PC-3 (cell line): ENCODE data around the gene PHETA1.

ENCODE experiments used
- EZH2 ChIP-seq: fragments of 300-600 bp; sonication (generic); IDR thresholded peaks from one replicate; pipeline ENCODE4 v1.6.1; 2017; ENCODE audit warnings: antibody characterized with exemption, mild to moderate bottlenecking, low read length; ENCODE audit not compliant: unreplicated experiment
- TF ChIP-seq, protein P1 (sequence below): fragments of 300-600 bp; sonication (generic); conservative IDR thresholded peaks from 2 replicates; pipeline ENCODE4 v1.5.1; 2017; ENCODE audit warnings: antibody characterized with exemption, low read depth, mild to moderate bottlenecking, low read length

GRCh38 chr12:111330800-111331752 lies 37.8 kb downstream of the PHETA1 start:
- TF ChIP-seq, protein P1, sequence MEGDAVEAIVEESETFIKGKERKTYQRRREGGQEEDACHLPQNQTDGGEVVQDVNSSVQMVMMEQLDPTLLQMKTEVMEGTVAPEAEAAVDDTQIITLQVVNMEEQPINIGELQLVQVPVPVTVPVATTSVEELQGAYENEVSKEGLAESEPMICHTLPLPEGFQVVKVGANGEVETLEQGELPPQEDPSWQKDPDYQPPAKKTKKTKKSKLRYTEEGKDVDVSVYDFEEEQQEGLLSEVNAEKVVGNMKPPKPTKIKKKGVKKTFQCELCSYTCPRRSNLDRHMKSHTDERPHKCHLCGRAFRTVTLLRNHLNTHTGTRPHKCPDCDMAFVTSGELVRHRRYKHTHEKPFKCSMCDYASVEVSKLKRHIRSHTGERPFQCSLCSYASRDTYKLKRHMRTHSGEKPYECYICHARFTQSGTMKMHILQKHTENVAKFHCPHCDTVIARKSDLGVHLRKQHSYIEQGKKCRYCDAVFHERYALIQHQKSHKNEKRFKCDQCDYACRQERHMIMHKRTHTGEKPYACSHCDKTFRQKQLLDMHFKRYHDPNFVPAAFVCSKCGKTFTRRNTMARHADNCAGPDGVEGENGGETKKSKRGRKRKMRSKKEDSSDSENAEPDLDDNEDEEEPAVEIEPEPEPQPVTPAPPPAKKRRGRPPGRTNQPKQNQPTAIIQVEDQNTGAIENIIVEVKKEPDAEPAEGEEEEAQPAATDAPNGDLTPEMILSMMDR = peak; percentile 78
- TF ChIP-seq EZH2 = no peak
